ENCODE results near the gene PRKCH.
A peak's percentile ranks its signal among the peaks of the same experiment; 100 is the strongest.

Gene PRKCH

DNA sequence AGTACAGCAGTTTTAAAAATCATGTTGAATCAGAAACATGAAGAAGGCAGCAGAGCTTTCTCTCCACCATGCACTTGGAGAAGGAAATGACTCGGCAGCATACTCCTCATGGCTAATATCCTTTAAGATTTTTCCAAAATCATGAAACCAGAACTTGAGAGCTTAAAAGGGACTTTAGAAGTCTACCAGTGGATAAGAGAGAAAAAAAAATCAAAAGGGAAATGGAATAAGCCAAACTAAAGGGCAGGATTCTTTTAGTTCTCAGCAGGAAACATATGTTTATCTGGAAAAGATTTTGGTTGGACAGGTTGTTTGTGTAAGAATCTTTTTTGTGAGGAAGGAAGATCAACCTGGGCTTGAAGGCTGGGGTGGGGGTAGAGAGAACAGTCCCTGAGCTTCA, 111.8 kb downstream of the PRKCH start:
- Histone ChIP-seq H3K9me3 (ENCODE audit: control insufficient read depth in 1 of 2, low read length in 2 of 2) (no peaks in the 10 kb centered on the region), H3K4me1 (ENCODE audit: control insufficient read depth in 1 of 2, insufficient read depth in 2 of 2, low read length in 2 of 2) (peaks cover 0 to 4% of the 10 kb centered on the region in 2 donors), H3K4me3 (ENCODE audit: low read depth in 1 of 2, low read length in 2 of 2) (no peak overlapping the region), H3K36me3 (ENCODE audit: control insufficient read depth in 1 of 2, insufficient read depth in 2 of 2, low read length in 2 of 2) (no peaks in the 10 kb centered on the region), H3K27me3 (ENCODE audit: low read depth, low read length) (no peaks in the 10 kb centered on the region), H3K27ac (ENCODE audit: low read length) (no peak overlapping the region)

DNA sequence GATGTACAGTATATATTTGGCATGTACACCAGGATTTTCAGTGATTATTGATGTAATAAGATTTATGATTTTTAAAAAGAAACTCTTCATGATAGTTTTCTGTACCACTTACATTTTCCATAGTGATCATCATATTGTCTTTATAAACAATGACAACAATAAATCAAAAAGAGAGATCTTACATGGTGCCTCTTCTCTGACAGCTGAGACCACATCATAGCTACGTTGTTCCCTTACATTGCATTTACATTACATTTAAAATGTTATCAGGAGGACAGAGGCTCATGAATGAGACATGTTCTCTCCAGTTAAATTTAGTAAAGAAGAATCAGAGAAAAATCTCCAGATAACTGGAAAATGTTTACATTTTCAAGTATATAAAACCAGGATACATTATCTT, 112.4 kb downstream of the PRKCH start:
- Histone ChIP-seq H3K9me3 (ENCODE audit: control insufficient read depth in 1 of 2, low read length in 2 of 2) (no peaks in the 10 kb centered on the region), H3K4me1 (ENCODE audit: control insufficient read depth in 1 of 2, insufficient read depth in 2 of 2, low read length in 2 of 2) (peaks cover 1 to 4% of the 10 kb centered on the region in 2 donors), H3K27me3 (ENCODE audit: low read depth, low read length) (no peaks in the 10 kb centered on the region), H3K4me3 (ENCODE audit: low read depth in 1 of 2, low read length in 2 of 2) (no peak overlapping the region), H3K36me3 (ENCODE audit: control insufficient read depth in 1 of 2, insufficient read depth in 2 of 2, low read length in 2 of 2) (no peaks in the 10 kb centered on the region), H3K27ac (ENCODE audit: low read length) (no peak overlapping the region)

DNA sequence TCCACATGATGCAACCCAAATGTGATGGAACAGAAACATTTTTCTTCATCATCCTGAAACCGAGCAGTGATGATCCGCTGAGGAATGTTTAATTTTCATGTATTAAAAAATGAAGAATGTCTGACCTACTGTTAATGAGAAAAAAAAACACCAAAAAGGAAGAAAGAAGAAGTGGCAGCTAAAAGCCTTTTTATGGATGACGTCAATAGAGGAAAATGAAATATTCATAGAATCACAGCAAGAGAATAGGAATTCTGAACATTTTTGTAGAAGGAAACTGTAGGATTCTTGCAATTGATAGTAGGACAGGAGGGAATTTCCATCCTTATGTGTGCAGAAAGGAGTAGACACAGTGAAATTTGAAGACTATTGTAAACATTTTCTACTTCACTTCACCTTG, 112.9 kb downstream of the PRKCH start:
- Histone ChIP-seq H3K9me3 (ENCODE audit: control insufficient read depth in 1 of 2, low read length in 2 of 2) (no peaks in the 10 kb centered on the region), H3K36me3 (ENCODE audit: control insufficient read depth in 1 of 2, insufficient read depth in 2 of 2, low read length in 2 of 2) (no peaks in the 10 kb centered on the region), H3K27me3 (ENCODE audit: low read depth, low read length) (no peaks in the 10 kb centered on the region), H3K4me1 (ENCODE audit: control insufficient read depth in 1 of 2, insufficient read depth in 2 of 2, low read length in 2 of 2) (peaks cover 4 to 6% of the 10 kb centered on the region in 2 donors), H3K4me3 (ENCODE audit: low read depth in 1 of 2, low read length in 2 of 2) (no peak overlapping the region), H3K27ac (ENCODE audit: low read length) (no peak overlapping the region)

DNA sequence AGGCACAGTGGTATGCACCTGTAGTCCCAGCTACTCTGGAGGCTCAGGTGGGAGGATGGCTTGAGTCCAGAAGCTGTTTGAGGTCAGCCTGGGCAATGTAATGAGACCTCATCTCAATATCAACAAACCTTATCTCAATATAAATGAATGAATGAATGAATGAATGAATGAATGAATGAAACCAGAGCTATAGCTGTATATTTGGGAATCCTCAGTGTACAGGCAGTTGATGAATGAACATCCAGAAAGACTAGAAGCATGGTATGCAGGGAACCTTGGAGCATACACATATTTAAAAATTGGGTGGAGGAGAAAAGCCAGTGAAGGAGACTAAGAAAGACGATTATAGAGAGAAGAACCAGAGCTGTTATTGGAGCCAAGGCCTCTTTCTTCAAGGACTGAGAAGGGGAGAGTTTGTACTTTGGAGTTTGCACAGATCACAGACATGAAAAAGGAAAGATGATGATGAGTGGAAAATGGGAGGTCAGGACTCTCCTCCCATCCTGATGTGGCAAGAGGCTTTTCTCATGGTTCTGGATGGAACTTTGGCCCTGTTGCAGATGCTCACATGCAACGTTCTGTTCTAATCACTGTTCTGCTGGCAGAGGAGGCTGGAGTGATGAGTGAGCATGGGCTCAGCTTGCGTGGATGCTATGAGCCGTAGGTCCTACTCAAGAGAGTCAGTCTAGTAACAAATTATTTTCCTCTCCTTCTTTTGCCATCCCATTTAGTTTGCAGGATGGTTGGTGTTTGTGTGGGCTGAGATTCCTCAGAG, 114.4 kb downstream of the PRKCH start:
- H3K36me3 ChIP-seq (ENCODE audit: control insufficient read depth in 1 of 2, insufficient read depth in 2 of 2, low read length in 2 of 2) = no peaks in the 10 kb centered on the region
- peaks cover 4 to 9% of the 10 kb centered on the region in 2 donors for H3K4me1 ChIP-seq (ENCODE audit: control insufficient read depth in 1 of 2, insufficient read depth in 2 of 2, low read length in 2 of 2)
- no peaks in the 10 kb centered on the region for H3K27me3 ChIP-seq (ENCODE audit: low read depth, low read length)
- no peak overlapping the region for H3K27ac ChIP-seq (ENCODE audit: low read length)
- no peaks in the 10 kb centered on the region for H3K9me3 ChIP-seq (ENCODE audit: control insufficient read depth in 1 of 2, low read length in 2 of 2)
- no peak overlapping the region for H3K4me3 ChIP-seq (ENCODE audit: low read depth in 1 of 2, low read length in 2 of 2)

GRCh38 chr14:61437381-61437780, 116.0 kb downstream of the PRKCH start:
- no peaks in the 10 kb centered on the region for H3K36me3 ChIP-seq (ENCODE audit: control insufficient read depth in 1 of 2, insufficient read depth in 2 of 2, low read length in 2 of 2)
- peaks cover 4 to 9% of the 10 kb centered on the region in 2 donors for H3K4me1 ChIP-seq (ENCODE audit: control insufficient read depth in 1 of 2, insufficient read depth in 2 of 2, low read length in 2 of 2)
- no peak overlapping the region for H3K4me3 ChIP-seq (ENCODE audit: low read depth in 1 of 2, low read length in 2 of 2)
- H3K9me3 ChIP-seq (ENCODE audit: control insufficient read depth in 1 of 2, low read length in 2 of 2) = no peaks in the 10 kb centered on the region
- no peaks in the 10 kb centered on the region for H3K27me3 ChIP-seq (ENCODE audit: low read depth, low read length)
- H3K27ac ChIP-seq (ENCODE audit: low read length) = no peak overlapping the region

- H3K36me3 ChIP-seq (ENCODE audit: control insufficient read depth in 1 of 2, insufficient read depth in 2 of 2, low read length in 2 of 2) = no peaks in the 10 kb centered on the region
- no peaks in the 10 kb centered on the region for H3K27me3 ChIP-seq (ENCODE audit: low read depth, low read length)
- H3K27ac ChIP-seq (ENCODE audit: low read length) = no peak overlapping the region
- H3K9me3 ChIP-seq (ENCODE audit: control insufficient read depth in 1 of 2, low read length in 2 of 2) = no peaks in the 10 kb centered on the region
- H3K4me3 ChIP-seq (ENCODE audit: low read depth in 1 of 2, low read length in 2 of 2) = no peak overlapping the region
- peaks cover 4 to 9% of the 10 kb centered on the region in 2 donors for H3K4me1 ChIP-seq (ENCODE audit: control insufficient read depth in 1 of 2, insufficient read depth in 2 of 2, low read length in 2 of 2)
Measured at GRCh38 chr14:61438036-61438435, 116.7 kb downstream of the PRKCH start.

GRCh38 chr14:61438497-61438859, 117.1 kb downstream of the PRKCH start:
- H3K9me3 ChIP-seq (ENCODE audit: control insufficient read depth in 1 of 2, low read length in 2 of 2) = no peaks in the 10 kb centered on the region
- no peak overlapping the region for H3K27ac ChIP-seq (ENCODE audit: low read length)
- no peak overlapping the region for H3K4me3 ChIP-seq (ENCODE audit: low read depth in 1 of 2, low read length in 2 of 2)
- no peaks in the 10 kb centered on the region for H3K27me3 ChIP-seq (ENCODE audit: low read depth, low read length)
- H3K36me3 ChIP-seq (ENCODE audit: control insufficient read depth in 1 of 2, insufficient read depth in 2 of 2, low read length in 2 of 2) = no peaks in the 10 kb centered on the region
- peaks cover 4 to 9% of the 10 kb centered on the region in 2 donors for H3K4me1 ChIP-seq (ENCODE audit: control insufficient read depth in 1 of 2, insufficient read depth in 2 of 2, low read length in 2 of 2)

GRCh38 chr14:61438860-61439765, 117.7 kb downstream of the PRKCH start:
- H3K4me3 ChIP-seq (ENCODE audit: low read depth in 1 of 2, low read length in 2 of 2) = peak overlapping the region in 1 of 2 donors; percentile 43
- no peak overlapping the region for H3K27ac ChIP-seq (ENCODE audit: low read length)
- no peaks in the 10 kb centered on the region for H3K27me3 ChIP-seq (ENCODE audit: low read depth, low read length)
- peaks cover 4 to 9% of the 10 kb centered on the region in 2 donors for H3K4me1 ChIP-seq (ENCODE audit: control insufficient read depth in 1 of 2, insufficient read depth in 2 of 2, low read length in 2 of 2)
- no peaks in the 10 kb centered on the region for H3K36me3 ChIP-seq (ENCODE audit: control insufficient read depth in 1 of 2, insufficient read depth in 2 of 2, low read length in 2 of 2)
- H3K9me3 ChIP-seq (ENCODE audit: control insufficient read depth in 1 of 2, low read length in 2 of 2) = no peaks in the 10 kb centered on the region

DNA sequence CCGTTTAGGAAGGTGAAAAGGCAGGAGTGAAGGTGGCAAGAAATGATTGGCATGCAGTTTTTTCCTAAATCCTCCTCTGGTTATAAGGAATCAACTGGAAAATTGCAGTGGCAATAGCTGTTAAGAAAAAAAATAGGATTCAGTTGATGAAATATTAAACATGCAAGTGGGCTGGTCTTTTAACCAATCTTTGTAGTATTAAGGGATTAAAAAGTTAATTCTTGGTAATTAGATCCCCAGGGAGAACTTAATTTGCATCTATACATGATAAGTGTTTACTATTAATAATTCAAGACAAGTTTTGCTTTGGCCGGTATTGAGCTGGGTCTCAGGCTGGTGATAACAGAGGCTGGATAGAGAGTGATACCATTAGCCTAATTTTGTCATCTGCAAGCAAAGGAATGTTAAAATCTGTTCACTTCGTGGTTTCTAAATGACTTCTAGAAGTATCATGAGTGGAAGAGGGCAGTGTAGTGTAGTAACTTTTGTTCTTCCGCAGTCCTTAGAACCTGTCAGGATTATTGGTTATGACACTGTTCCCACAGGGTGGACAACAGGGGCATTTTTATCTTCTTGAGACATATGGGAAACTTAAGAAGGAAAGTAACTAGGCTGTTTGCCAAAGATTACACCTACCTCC, 118.5 kb downstream of the PRKCH start:
- Histone ChIP-seq H3K4me3 (ENCODE audit: low read depth in 1 of 2, low read length in 2 of 2) (no peak overlapping the region), H3K9me3 (ENCODE audit: control insufficient read depth in 1 of 2, low read length in 2 of 2) (no peaks in the 10 kb centered on the region), H3K36me3 (ENCODE audit: control insufficient read depth in 1 of 2, insufficient read depth in 2 of 2, low read length in 2 of 2) (no peaks in the 10 kb centered on the region), H3K27ac (ENCODE audit: low read length) (no peak overlapping the region), H3K27me3 (ENCODE audit: low read depth, low read length) (no peaks in the 10 kb centered on the region), H3K4me1 (ENCODE audit: control insufficient read depth in 1 of 2, insufficient read depth in 2 of 2, low read length in 2 of 2) (peaks cover 4 to 9% of the 10 kb centered on the region in 2 donors)

GRCh38 chr14:61443481-61443880, 122.1 kb downstream of the PRKCH start:
- Histone ChIP-seq H3K27me3 (ENCODE audit: low read depth, low read length) (no peaks in the 10 kb centered on the region), H3K36me3 (ENCODE audit: control insufficient read depth in 1 of 2, insufficient read depth in 2 of 2, low read length in 2 of 2) (no peaks in the 10 kb centered on the region), H3K9me3 (ENCODE audit: control insufficient read depth in 1 of 2, low read length in 2 of 2) (no peaks in the 10 kb centered on the region), H3K4me3 (ENCODE audit: low read depth in 1 of 2, low read length in 2 of 2) (no peak overlapping the region), H3K4me1 (ENCODE audit: control insufficient read depth in 1 of 2, insufficient read depth in 2 of 2, low read length in 2 of 2) (peaks cover 0 to 9% of the 10 kb centered on the region in 2 donors), H3K27ac (ENCODE audit: low read length) (no peak overlapping the region)

GRCh38 chr14:61444215-61444768, 122.9 kb downstream of the PRKCH start:
- H3K27ac ChIP-seq (ENCODE audit: low read length) = no peak overlapping the region
- H3K27me3 ChIP-seq (ENCODE audit: low read depth, low read length) = no peaks in the 10 kb centered on the region
- H3K9me3 ChIP-seq (ENCODE audit: control insufficient read depth in 1 of 2, low read length in 2 of 2) = no peaks in the 10 kb centered on the region
- H3K36me3 ChIP-seq (ENCODE audit: control insufficient read depth in 1 of 2, insufficient read depth in 2 of 2, low read length in 2 of 2) = no peaks in the 10 kb centered on the region
- H3K4me1 ChIP-seq (ENCODE audit: control insufficient read depth in 1 of 2, insufficient read depth in 2 of 2, low read length in 2 of 2) = peaks cover 0 to 3% of the 10 kb centered on the region in 2 donors
- H3K4me3 ChIP-seq (ENCODE audit: low read depth in 1 of 2, low read length in 2 of 2) = no peak overlapping the region

All from muscle layer of duodenum (tissue), 2 donors.